Erythroblast (primary cell): Measurements from ENCODE around the gene PSMD11.

Experiments used
- DNase-seq, 2 experiments: peaks; one replicate each; lab custom pipeline; 2025; lab: John Stamatoyannopoulos, UW
- GATA1 ChIP-seq: IDR thresholded peaks from 2 replicates; pipeline ENCODE4 v1.6.1; 2011; ENCODE audit warnings: low read depth, mild to moderate bottlenecking, control low read depth, low read length, moderate library complexity
- POLR2A ChIP-seq: IDR thresholded peaks from 2 replicates; pipeline ENCODE4 v1.6.1; 2011; ENCODE audit warnings: mild to moderate bottlenecking, low read length

Gene PSMD11

GRCh38 chr17:32502013-32502412 is 57.7 kb downstream of the PSMD11 start:
- TF ChIP-seq GATA1 (no peak), POLR2A (no peak)
- DNase-seq, result no peak

- DNase-seq, result no peak
- TF ChIP-seq GATA1 (no peak), POLR2A (no peak)
Measured at GRCh38 chr17:32502710-32503109, 58.4 kb downstream of the PSMD11 start.

GRCh38 chr17:32503251-32504165 is 59.2 kb downstream of the PSMD11 start:
- no peak for DNase-seq
- TF ChIP-seq GATA1 (no peak), POLR2A (no peak)

GRCh38 chr17:32504166-32504990 is 60.1 kb downstream of the PSMD11 start:
- DNase-seq, result no peak
- TF ChIP-seq POLR2A, result no peak

- no peak for TF ChIP-seq GATA1
- no peak for DNase-seq
Measured at GRCh38 chr17:32508926-32509325, 64.6 kb downstream of the PSMD11 start.

GRCh38 chr17:32510466-32510865 is 66.2 kb downstream of the PSMD11 start:
- TF ChIP-seq POLR2A (no peak), GATA1 (no peak)

GRCh38 chr17:32512328-32512727 is 68.0 kb downstream of the PSMD11 start:
- no peak for DNase-seq
- TF ChIP-seq POLR2A, result no peak
- TF ChIP-seq GATA1, result no peak

More at GRCh38 chr17:32510466-32510865, 66.2 kb downstream of the PSMD11 start:
- DNase-seq, result no peak

GRCh38 chr17:32513579-32513978 is 69.3 kb downstream of the PSMD11 start:
- DNase-seq, result no peak
- TF ChIP-seq GATA1 (no peak), POLR2A (no peak)

GRCh38 chr17:32514606-32515005 is 70.3 kb downstream of the PSMD11 start:
- DNase-seq, result no peak
- TF ChIP-seq POLR2A, result no peak
- TF ChIP-seq GATA1, result no peak

- no peak for TF ChIP-seq GATA1
- TF ChIP-seq POLR2A, result no peak
- DNase-seq, result no peak
Measured at GRCh38 chr17:32515677-32516383, 71.5 kb downstream of the PSMD11 start.

GRCh38 chr17:32516450-32516849 is 72.1 kb downstream of the PSMD11 start:
- TF ChIP-seq POLR2A, result no peak
- TF ChIP-seq GATA1, result no peak
- DNase-seq, result no peak

- TF ChIP-seq GATA1 (no peak), POLR2A (no peak)
- DNase-seq, result no peak
Measured at GRCh38 chr17:32516940-32517701, 72.8 kb downstream of the PSMD11 start.

- no peak for TF ChIP-seq GATA1
- no peak for TF ChIP-seq POLR2A
- no peak for DNase-seq
Measured at GRCh38 chr17:32517982-32518381, 73.7 kb downstream of the PSMD11 start.

GRCh38 chr17:32518646-32519227 is 74.4 kb downstream of the PSMD11 start:
- no peak for DNase-seq
- no peak for TF ChIP-seq GATA1
- no peak for TF ChIP-seq POLR2A
